ENCODE data around the gene UTS2.

UTS2 gene

DNA sequence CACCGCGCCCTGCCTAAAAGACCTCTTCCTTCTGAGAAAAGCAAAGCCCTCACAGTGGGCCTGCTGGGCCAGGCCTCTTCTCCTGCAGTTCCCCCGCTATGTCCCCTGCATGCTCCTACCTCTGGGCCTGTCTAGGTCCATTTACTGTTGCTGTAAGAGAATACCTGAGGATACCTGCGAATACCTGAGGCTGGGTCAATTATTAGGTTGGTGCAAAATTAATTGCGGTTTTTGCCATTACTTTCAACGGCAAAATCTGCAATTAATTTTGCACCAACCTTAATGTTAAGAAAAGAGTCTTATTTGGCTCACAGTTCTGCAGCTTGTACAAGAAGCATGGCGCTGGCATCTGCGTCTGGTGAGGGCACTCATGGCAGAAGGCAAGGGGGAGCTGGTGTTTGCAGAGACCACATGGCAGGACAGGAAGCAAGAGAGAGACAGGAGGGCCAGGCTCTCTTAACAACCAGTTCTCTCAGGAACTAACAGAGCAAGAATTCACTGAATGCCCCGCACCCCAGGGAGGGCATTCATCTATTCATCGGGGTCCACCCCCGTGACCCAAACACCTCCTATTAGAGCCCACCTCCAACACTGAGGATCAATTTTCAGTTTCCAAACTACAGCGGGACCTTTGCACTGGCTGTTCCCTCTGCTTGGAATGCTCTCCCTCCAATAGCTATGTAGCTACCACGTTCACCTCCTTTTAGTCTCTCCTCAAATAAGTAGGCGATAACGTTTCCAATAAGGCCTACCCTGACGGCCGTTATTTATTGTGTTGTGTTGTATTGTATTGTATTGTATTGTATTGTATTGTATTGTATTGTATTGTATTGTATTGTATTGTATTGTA is 9.6 kb upstream of the UTS2 start:
- no peak for DNase-seq

- DNase-seq: no peak
Measured at GRCh38 chr1:7861452-7861851, 8.6 kb upstream of the UTS2 start.

- DNase-seq: no peak
Measured at GRCh38 chr1:7860130-7860529, 7.3 kb upstream of the UTS2 start.

DNA sequence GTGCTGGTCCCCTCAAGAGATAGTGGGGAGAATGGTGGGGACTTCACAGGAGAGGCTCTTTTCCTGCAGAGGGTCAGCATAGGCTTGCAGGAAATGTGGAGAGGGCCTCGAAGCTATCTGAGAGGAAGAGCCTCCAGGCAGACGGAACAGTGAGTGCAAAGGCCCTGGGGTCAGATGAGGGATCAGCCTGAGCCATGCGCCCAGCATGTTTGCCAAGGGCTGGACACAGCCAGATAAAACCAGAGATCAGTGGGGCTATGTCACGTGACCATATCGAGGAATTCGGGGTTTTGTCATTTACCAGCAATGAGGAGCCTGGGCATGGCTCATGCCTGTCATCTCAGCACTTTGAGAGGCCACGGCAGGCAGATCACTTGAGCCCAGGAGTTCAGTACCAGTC is 6.5 kb upstream of the UTS2 start:
- no peak for DNase-seq

DNA sequence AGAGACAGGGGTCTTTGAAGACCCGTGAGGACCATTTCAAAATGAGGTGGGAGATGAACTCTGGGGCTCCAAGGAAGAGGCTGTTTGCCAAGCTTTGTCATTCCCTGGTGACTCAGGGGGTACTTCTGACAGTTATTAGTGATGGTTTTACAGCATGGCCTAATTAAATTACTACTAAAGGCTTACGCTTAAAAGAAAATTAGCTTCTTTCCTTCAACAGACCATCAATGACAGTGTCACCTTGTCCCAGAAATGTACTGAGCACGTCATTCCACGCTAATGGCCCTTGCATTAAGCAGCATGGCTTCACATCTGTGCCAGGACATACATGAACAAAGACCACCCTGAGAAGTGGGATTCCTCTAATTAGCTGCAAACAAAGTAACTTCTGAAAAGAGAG is 5.1 kb upstream of the UTS2 start:
- no peak for DNase-seq

DNA sequence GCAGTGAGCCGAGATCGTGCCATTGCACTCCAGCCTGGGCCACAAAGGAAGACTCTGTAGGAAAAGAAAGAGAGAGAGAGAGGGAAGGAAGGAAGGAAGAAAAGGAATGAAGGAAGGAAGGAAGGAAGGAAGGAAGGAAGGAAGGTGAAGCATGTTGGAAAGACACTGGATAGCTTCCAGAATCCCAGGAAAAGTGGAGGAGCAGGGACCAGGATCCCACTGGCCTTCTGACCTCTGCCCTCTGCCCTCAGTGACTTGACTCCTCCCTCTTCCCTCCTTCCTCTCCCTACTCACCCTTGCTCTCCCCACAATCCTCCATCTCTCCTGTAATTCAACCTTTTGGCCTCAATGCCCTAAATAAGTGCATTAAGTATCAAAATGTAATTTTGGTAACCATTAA is 4.1 kb upstream of the UTS2 start:
- DNase-seq: no peak

- DNase-seq: no peak
Measured at GRCh38 chr1:7856345-7856744, 3.5 kb upstream of the UTS2 start.

GRCh38 chr1:7853684-7854026 is 790 bp upstream of the UTS2 start:
- no peak for DNase-seq

DNA sequence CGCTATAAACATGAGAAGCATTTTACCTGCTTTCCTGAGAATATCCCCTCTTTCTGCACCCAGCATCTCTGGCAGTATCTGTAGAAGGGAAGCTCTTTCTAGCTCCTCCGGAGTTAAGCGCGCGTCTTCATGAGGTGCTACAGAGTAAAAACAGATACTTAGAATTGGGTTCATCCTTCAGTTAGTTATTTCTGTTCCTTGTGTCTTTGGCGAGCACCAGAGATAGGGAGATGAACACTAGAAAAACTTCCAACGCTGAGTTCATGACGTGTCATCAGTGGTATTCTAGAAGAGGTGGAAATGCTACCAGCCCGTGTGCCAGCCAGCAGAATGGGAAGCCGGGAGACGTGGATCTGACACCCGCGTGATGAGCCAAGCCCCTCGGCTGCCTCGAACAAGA is 2.1 kb downstream of the UTS2 start:
- no peak for DNase-seq

- DNase-seq: no peak
Measured at GRCh38 chr1:7847599-7847998, 5.3 kb downstream of the UTS2 start.

DNA sequence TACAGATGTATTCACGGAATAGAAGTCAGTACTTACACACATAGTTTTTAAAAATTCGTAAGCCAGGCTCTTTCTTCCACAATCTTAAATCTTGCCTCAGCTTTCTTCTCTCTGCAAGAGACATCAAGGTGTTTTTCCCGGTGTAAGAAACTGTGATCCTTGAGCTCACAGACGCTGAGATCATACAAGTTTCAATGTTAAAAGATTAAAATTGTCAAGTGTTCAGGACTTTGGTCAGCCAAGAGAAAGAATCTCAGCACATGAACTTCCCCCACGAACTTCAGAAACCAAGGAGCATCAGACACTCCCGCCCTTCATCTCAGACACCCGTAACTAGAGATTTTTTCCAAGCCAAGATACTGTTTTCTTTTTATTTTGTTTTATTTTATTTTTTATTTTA is 6.2 kb downstream of the UTS2 start:
- no peak for DNase-seq

DNA sequence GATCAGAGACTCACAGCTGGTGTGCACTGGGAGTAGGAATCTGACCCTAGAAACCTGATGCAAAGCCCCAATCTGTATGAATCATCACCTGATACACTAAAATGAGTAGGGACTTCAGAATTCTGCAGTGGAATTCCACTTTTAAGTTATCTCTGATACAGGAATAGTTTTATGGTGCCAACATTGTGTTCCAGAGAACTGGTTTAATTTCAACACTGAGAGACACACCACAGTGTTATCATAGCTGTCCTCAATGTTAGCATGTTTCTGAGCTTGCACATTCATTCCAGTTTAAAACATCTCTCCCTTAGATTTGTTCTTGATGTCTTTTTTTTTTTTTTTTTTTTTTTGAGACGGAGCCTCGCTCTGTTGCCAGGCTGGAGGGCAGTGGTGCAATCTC is 7.1 kb downstream of the UTS2 start:
- DNase-seq: no peak

DNA sequence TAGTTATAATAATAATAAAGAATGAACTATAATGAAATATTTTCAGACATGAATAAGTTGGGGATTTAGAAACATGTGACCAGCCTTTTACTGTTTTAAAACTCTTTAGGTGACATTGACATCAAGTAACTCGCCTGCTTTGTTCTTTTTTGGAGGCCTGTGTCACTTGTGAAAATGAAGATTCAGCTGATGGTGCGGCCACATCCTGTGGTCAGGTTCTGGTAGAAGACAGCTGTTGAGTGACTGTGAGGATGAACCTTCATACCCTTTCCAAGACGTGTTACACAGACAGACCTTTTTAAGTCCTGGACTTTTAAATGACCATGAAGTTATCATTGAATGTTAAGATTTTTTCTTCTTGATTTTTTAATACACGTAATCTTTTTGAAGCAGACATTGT is 10.3 kb downstream of the UTS2 start:
- no peak for DNase-seq

- DNase-seq: no peak
Measured at GRCh38 chr1:7839526-7839925, 13.3 kb downstream of the UTS2 start.

DNA sequence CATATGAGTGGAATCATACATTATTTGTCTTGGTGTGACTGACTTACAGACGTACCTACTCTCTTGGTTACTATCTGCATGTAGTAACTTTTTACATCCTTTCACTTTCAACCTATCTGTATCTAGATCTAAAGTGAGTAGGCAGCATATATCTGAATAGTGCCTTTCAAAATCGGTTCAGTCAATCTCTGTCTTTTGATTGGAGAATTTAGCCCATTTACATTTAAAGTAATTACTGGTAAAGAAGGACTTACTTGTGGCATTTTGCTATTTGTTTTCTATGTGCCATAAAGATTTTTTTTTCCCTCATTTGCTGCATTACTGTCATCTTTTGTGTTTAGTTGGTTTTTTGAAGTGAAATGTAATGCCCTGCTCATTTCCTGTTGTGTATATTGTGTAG is 14.2 kb downstream of the UTS2 start:
- DNase-seq: no peak

DNA sequence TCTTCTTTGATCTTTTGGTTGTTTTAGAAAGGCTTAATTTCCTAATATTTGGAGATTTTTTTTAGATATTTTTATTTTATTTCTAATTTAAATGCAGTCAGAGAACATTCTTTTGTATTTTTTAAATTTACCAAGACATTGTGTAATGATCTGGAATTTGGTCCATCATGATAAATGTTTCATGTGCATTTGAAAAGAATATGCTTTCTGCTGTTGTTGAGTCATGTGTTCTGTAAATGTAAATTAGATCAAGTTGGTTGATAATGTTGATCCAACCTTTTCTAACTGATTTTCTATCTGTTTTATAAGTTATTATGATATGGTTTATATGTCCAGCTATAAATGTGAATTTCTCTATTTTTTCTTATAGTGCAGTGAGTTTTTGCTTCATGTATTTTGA is 19.8 kb downstream of the UTS2 start:
- no peak for DNase-seq

DNA sequence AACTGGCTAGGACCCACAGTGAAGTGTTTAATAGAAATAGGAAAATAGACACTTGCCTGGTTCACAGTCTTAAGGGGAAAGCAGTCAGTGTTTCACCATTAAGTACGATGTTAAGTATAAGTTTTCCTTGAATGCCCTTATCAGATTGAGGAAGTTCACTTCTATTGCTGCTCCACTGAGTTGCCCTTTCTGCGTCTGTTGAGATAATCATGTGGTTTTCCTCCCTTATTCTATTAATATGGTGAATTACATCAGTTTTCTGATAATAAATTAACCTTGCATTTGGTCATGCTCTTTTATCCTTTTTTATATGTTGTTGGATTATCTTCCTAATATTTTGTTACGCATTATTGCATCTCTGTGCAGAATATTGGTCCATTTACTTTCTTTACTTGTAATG is 21.4 kb downstream of the UTS2 start:
- no peak for DNase-seq

- DNase-seq: peak; percentile 22
Measured at GRCh38 chr1:7827126-7827955, 25.5 kb downstream of the UTS2 start.

- no peak for DNase-seq
Measured at GRCh38 chr1:7826363-7826762, 26.5 kb downstream of the UTS2 start.

DNA sequence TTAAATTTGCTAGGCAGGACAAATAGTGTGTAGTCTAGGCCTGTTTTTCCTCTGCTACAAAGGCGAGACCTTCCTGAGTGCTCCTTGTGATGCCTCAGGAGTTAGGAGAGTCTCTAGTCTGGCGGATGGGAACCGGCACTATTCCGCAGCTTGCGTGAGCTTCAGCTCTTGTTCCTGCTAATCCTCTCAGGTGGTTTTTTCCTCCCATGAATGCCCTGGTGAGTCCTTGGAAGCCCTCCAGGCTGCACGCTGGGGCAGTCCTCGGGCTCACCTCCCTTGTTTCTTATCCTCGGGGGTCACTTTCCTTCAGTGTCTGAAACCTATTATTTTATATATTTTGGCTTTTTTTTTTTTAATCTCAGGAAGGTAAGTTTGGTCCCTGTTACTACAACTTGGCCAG is 28.2 kb downstream of the UTS2 start:
- DNase-seq: no peak

DNA sequence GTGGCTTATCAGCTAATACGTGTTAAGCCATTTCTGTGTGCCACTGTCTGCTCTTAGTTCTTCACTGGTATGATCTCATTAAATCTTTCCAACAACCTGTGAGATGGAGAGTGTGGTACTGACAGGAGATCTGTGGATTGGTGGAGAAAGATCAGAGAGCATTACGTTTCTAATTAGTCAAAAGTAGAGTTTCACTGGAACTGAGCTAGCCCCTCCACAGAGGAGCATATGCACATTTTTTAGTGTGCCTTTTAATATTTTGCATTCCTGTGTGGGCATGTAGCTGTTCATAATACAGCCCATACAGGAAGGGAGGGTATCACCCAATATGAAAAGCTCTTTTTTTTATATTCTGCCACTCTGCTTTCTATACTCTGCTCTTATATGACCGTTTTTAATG is 31.6 kb downstream of the UTS2 start:
- no peak for DNase-seq

DNA sequence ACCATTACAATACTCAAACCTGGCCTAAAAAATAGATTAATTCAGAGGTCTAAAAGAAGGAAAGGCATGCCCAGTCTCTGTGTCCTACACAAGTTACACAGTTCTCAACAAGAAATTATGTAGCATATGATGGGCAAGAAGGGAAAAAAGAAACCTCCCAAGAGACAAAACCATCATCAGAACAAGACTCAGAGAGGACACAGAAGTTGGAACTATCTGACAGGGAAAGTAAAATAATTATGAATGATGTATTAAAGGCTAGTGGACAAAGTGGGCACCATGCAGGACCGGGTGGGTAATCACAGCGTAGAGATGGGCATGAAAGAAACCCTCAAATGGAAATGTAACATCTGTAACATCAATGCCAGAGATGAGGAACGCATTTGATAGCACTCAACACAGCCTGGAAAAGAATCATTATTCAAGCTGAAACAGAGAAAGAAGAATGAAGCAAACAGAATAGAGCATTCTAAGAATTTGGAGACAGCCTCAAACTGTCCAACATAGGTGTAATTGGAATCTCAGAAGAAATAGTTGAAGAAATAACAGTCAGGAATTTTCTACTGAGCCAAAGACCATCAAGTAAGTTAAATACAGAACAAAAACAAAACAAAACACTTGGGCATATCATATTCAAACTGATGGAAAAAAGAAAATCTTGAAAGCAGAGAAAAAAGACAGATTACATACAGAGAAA is 39.0 kb downstream of the UTS2 start:
- no peak for DNase-seq

- DNase-seq: no peak
Measured at GRCh38 chr1:7811476-7811875, 41.4 kb downstream of the UTS2 start.

- DNase-seq: peak; percentile 8
Measured at GRCh38 chr1:7810395-7810794, 42.5 kb downstream of the UTS2 start.
